HepG2 (cell line): ENCODE results near the gene SHTN1. TPM values are rescaled to one million over a fixed set of nuclear protein-coding genes. Genes with fewer than 3 reads are reported as not detected.

ENCODE experiments used
- FOSL2 ChIP-seq: sonication (generic); formaldehyde crosslinking; IDR thresholded peaks from 2 replicates; pipeline ENCODE4 v1.4.0; 2020; ENCODE audit warnings: missing genetic modification reagents
- FOXO1 ChIP-seq: sonication (generic); formaldehyde crosslinking; IDR thresholded peaks from 2 replicates; pipeline ENCODE4 v1.4.0; 2020; ENCODE audit warnings: missing genetic modification reagents
- MYNN ChIP-seq: sonication (generic); formaldehyde crosslinking; IDR thresholded peaks from 2 replicates; pipeline ENCODE4 v1.4.0; 2020; ENCODE audit warnings: mild to moderate bottlenecking, low read depth, missing genetic modification reagents
- ZBTB1 ChIP-seq: sonication (generic); formaldehyde crosslinking; IDR thresholded peaks from 2 replicates; pipeline ENCODE4 v1.4.0; 2020; ENCODE audit warnings: missing genetic modification reagents, borderline replicate concordance
- ZNF660 ChIP-seq: sonication (generic); formaldehyde crosslinking; IDR thresholded peaks from 2 replicates; pipeline ENCODE4 v1.5.1; 2020; ENCODE audit warnings: mild to moderate bottlenecking, low read depth, missing genetic modification reagents, borderline replicate concordance
- ZSCAN12 ChIP-seq: sonication (generic); formaldehyde crosslinking; IDR thresholded peaks from 2 replicates; pipeline ENCODE4 v1.9.0; 2021; ENCODE audit warnings: mild to moderate bottlenecking, missing genetic modification reagents
- polyA plus RNA-seq, 8 experiments: library from polyadenylated mRNA; depleted of rRNA in 3 of 8; stranded (reverse) in 7 of 8; unstranded in 1 of 8; fragments of >200 nt; fragmentation: Illumina TruSeq in 4 of 8; extraction: Trizol in 4 of 8; gene quantifications; 2 replicates each; pipeline versions ENCODE4 v1.2.1 to v1.2.3, GENCODE V29; 2011 to 2016; ENCODE audit warnings: low read depth in 4 of 8, missing spikeins in 1 of 8, mixed read lengths in 1 of 8; ENCODE audit not compliant: insufficient read depth in 1 of 8
- total RNA-seq, 5 experiments: library from RNA; depleted of rRNA; stranded (reverse); fragments of >200 nt; fragmentation: Illumina TruSeq; extraction: Trizol; gene quantifications; 2 replicates each; pipeline ENCODE4 v1.2.3, GENCODE V29; 2016; ENCODE audit warnings: low read depth in 1 of 5
- TF ChIP-seq, protein P1 (sequence below): sonication (generic); formaldehyde crosslinking; conservative IDR thresholded peaks from 2 replicates; pipeline ENCODE4 v1.4.0; 2020; ENCODE audit warnings: mild to moderate bottlenecking, missing genetic modification reagents, moderate library complexity
- TF ChIP-seq, protein P2 (sequence below): sonication (generic); formaldehyde crosslinking; IDR thresholded peaks from 2 replicates; pipeline ENCODE4 v1.5.1; 2020; ENCODE audit warnings: mild to moderate bottlenecking, missing genetic modification reagents, borderline replicate concordance
- TF ChIP-seq, protein P3 (sequence below): sonication (generic); formaldehyde crosslinking; IDR thresholded peaks from 2 replicates; pipeline ENCODE4 v1.4.0; 2020; ENCODE audit warnings: missing genetic modification reagents, borderline replicate concordance
- TF ChIP-seq, protein P4 (sequence below): IDR thresholded peaks from 2 replicates; pipeline ENCODE4 v1.6.1; 2016; ENCODE audit warnings: low read depth, control low read depth
- TF ChIP-seq, protein P5 (sequence below): sonication (generic); formaldehyde crosslinking; IDR thresholded peaks from 2 replicates; pipeline ENCODE4 v1.5.0; 2020; ENCODE audit warnings: mild to moderate bottlenecking, missing genetic modification reagents

The SHTN1 gene
- total and polyA plus RNA-seq, 2 of the 13 experiments (the other 11 are each of a cell fraction or from before 2014, with no cell fraction given), result 11.3 to 15.6 TPM

DNA sequence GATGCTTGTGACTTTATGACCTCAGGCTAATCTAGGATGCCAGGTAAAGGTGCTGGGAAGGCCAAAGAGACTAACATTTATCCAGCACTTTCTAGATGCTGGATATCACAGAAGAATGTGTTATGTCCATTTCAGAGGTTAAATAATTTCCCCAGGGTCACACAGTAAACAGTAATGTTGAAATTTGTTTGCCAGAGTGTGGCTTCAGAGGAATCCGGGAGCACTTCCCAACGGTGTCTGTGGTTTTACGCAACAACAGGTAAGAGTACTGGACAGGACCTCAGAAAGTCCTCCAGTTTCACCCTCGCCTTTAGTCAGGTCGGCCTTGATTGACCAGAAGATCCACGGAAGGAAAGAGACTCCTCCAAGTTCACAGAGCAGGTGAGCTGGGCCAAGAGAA lies 1.7 kb downstream of the SHTN1 start (continued):
- TF ChIP-seq, protein P1, sequence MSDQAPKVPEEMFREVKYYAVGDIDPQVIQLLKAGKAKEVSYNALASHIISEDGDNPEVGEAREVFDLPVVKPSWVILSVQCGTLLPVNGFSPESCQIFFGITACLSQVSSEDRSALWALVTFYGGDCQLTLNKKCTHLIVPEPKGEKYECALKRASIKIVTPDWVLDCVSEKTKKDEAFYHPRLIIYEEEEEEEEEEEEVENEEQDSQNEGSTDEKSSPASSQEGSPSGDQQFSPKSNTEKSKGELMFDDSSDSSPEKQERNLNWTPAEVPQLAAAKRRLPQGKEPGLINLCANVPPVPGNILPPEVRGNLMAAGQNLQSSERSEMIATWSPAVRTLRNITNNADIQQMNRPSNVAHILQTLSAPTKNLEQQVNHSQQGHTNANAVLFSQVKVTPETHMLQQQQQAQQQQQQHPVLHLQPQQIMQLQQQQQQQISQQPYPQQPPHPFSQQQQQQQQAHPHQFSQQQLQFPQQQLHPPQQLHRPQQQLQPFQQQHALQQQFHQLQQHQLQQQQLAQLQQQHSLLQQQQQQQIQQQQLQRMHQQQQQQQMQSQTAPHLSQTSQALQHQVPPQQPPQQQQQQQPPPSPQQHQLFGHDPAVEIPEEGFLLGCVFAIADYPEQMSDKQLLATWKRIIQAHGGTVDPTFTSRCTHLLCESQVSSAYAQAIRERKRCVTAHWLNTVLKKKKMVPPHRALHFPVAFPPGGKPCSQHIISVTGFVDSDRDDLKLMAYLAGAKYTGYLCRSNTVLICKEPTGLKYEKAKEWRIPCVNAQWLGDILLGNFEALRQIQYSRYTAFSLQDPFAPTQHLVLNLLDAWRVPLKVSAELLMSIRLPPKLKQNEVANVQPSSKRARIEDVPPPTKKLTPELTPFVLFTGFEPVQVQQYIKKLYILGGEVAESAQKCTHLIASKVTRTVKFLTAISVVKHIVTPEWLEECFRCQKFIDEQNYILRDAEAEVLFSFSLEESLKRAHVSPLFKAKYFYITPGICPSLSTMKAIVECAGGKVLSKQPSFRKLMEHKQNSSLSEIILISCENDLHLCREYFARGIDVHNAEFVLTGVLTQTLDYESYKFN (CRISPR knock-in tag), result peak; percentile 35; the same call in 1 of the 2 replicates
- TF ChIP-seq, protein P2, sequence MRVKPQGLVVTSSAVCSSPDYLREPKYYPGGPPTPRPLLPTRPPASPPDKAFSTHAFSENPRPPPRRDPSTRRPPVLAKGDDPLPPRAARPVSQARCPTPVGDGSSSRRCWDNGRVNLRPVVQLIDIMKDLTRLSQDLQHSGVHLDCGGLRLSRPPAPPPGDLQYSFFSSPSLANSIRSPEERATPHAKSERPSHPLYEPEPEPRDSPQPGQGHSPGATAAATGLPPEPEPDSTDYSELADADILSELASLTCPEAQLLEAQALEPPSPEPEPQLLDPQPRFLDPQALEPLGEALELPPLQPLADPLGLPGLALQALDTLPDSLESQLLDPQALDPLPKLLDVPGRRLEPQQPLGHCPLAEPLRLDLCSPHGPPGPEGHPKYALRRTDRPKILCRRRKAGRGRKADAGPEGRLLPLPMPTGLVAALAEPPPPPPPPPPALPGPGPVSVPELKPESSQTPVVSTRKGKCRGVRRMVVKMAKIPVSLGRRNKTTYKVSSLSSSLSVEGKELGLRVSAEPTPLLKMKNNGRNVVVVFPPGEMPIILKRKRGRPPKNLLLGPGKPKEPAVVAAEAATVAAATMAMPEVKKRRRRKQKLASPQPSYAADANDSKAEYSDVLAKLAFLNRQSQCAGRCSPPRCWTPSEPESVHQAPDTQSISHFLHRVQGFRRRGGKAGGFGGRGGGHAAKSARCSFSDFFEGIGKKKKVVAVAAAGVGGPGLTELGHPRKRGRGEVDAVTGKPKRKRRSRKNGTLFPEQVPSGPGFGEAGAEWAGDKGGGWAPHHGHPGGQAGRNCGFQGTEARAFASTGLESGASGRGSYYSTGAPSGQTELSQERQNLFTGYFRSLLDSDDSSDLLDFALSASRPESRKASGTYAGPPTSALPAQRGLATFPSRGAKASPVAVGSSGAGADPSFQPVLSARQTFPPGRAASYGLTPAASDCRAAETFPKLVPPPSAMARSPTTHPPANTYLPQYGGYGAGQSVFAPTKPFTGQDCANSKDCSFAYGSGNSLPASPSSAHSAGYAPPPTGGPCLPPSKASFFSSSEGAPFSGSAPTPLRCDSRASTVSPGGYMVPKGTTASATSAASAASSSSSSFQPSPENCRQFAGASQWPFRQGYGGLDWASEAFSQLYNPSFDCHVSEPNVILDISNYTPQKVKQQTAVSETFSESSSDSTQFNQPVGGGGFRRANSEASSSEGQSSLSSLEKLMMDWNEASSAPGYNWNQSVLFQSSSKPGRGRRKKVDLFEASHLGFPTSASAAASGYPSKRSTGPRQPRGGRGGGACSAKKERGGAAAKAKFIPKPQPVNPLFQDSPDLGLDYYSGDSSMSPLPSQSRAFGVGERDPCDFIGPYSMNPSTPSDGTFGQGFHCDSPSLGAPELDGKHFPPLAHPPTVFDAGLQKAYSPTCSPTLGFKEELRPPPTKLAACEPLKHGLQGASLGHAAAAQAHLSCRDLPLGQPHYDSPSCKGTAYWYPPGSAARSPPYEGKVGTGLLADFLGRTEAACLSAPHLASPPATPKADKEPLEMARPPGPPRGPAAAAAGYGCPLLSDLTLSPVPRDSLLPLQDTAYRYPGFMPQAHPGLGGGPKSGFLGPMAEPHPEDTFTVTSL (CRISPR knock-in tag), result no peak
- TF ChIP-seq ZSCAN12 (CRISPR knock-in tag) (no peak), ZNF660 (no peak), ZBTB1 (CRISPR knock-in tag) (no peak), MYNN (CRISPR knock-in tag) (0 out of 2 replicates have a peak, but pooled peaks have one; percentile 47), FOSL2 (peak; percentile 57), FOXO1 (CRISPR knock-in tag) (peak; percentile 77)
- TF ChIP-seq, protein P3, sequence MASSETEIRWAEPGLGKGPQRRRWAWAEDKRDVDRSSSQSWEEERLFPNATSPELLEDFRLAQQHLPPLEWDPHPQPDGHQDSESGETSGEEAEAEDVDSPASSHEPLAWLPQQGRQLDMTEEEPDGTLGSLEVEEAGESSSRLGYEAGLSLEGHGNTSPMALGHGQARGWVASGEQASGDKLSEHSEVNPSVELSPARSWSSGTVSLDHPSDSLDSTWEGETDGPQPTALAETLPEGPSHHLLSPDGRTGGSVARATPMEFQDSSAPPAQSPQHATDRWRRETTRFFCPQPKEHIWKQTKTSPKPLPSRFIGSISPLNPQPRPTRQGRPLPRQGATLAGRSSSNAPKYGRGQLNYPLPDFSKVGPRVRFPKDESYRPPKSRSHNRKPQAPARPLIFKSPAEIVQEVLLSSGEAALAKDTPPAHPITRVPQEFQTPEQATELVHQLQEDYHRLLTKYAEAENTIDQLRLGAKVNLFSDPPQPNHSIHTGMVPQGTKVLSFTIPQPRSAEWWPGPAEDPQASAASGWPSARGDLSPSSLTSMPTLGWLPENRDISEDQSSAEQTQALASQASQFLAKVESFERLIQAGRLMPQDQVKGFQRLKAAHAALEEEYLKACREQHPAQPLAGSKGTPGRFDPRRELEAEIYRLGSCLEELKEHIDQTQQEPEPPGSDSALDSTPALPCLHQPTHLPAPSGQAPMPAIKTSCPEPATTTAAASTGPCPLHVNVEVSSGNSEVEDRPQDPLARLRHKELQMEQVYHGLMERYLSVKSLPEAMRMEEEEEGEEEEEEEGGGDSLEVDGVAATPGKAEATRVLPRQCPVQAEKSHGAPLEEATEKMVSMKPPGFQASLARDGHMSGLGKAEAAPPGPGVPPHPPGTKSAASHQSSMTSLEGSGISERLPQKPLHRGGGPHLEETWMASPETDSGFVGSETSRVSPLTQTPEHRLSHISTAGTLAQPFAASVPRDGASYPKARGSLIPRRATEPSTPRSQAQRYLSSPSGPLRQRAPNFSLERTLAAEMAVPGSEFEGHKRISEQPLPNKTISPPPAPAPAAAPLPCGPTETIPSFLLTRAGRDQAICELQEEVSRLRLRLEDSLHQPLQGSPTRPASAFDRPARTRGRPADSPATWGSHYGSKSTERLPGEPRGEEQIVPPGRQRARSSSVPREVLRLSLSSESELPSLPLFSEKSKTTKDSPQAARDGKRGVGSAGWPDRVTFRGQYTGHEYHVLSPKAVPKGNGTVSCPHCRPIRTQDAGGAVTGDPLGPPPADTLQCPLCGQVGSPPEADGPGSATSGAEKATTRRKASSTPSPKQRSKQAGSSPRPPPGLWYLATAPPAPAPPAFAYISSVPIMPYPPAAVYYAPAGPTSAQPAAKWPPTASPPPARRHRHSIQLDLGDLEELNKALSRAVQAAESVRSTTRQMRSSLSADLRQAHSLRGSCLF, result no peak
- TF ChIP-seq, protein P4, sequence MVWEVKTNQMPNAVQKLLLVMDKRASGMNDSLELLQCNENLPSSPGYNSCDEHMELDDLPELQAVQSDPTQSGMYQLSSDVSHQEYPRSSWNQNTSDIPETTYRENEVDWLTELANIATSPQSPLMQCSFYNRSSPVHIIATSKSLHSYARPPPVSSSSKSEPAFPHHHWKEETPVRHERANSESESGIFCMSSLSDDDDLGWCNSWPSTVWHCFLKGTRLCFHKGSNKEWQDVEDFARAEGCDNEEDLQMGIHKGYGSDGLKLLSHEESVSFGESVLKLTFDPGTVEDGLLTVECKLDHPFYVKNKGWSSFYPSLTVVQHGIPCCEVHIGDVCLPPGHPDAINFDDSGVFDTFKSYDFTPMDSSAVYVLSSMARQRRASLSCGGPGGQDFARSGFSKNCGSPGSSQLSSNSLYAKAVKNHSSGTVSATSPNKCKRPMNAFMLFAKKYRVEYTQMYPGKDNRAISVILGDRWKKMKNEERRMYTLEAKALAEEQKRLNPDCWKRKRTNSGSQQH (CRISPR knock-in tag), result no peak
- TF ChIP-seq, protein P5, sequence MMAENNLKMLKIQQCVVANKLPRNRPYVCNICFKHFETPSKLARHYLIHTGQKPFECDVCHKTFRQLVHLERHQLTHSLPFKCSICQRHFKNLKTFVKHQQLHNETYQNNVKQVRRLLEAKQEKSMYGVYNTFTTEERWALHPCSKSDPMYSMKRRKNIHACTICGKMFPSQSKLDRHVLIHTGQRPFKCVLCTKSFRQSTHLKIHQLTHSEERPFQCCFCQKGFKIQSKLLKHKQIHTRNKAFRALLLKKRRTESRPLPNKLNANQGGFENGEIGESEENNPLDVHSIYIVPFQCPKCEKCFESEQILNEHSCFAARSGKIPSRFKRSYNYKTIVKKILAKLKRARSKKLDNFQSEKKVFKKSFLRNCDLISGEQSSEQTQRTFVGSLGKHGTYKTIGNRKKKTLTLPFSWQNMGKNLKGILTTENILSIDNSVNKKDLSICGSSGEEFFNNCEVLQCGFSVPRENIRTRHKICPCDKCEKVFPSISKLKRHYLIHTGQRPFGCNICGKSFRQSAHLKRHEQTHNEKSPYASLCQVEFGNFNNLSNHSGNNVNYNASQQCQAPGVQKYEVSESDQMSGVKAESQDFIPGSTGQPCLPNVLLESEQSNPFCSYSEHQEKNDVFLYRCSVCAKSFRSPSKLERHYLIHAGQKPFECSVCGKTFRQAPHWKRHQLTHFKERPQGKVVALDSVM (CRISPR knock-in tag), result no peak
